HG03558 (cell line): ENCODE results near the gene GRID2IP.
A peak's percentile ranks its signal among the peaks of the same experiment; 100 is the strongest.
"Not testable (repeated sequence)": the region's sequence is repeated elsewhere in the genome, so short reads cannot be mapped to it uniquely, and the experiment has no call there.

Source experiments
- ATAC-seq: cut with Tn5 transposase; IDR thresholded peaks from one replicate; pipeline ENCODE4 v1.9.1; 2021; ENCODE audit warnings: moderate number of reproducible peaks; ENCODE audit not compliant: unreplicated experiment; ENCODE audit errors: extremely low read depth

The GRID2IP gene

DNA sequence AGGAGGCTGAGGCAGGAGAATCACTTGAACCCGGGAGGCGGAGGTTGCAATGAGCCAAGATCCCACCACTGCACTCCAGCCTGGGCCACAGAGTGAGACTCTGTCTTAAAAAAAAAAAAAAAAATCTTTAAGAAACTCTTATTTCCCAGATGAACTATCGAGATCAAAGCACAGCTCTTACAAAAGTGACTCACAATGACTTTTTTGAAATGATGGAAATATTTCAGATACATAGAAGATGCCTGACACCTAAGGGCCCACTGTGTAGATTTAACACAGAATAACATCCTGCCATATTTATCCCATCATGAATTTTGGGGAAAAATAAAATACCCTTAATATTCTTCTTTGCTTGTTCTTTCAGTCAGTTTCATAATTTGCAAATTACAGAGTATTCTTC, 92.6 kb downstream of the GRID2IP start:
- ATAC-seq: not testable (repeated sequence)

DNA sequence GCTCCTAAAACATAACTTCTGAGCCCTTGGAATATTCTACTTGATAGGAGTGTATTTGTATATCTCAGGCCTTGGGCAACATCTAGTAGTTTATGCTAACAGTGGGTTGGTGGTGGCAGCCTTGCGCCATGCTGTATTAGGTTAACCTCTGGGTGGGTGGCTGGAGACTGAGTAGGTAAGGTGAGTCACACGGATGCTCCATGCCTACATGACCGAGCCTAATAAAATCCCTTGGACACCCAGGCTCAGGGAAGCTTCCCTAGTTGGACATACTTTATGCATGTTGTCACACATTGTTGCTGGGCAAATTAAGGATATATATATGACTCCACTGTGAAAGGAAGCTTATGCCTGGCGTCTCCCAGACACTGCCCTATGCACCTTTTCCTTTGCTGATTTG, 97.5 kb downstream of the GRID2IP start:
- no peak for ATAC-seq

DNA sequence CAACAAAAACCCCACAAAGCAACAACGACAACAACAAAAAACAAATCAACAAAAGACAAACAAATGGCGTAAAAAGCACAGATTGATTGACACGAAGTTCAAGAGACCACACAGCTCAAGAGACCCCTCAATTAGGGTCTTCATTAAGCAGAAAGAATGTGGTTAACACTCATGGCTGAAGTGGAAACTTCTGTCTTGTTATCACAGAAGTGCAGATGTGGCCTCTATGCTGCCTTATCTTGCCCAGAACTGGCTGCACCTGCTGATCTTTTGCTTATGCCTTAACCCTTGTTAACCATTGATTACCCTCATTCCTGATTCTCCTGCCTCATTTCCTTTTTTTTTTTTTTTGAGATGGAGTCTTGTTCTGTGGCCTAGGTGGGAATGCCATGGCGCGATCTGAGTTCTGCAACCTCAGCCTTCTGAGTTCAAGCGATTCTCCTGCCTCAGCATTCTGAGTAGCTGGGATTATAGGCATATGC, 100.0 kb downstream of the GRID2IP start:
- ATAC-seq: no peak

DNA sequence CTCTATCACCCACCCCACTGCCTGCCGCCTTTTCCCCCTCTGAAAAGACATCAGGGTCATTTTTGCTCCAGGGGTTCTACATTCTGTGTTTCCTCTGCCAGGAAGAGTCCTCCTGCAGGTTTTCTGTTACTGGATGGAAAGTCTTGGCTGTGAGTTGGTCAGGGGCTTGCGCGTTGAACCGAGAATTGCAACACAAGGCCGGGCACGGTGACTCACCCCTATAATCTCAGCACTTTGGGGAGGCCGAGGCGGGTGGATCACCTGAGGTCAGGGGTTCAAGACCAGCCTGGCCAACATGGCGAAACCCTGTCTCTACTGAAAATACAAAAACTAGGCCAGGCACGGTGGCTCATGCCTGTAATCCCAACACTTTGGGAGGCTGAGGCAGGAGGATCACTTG, 100.7 kb downstream of the GRID2IP start:
- not testable (repeated sequence) for ATAC-seq

DNA sequence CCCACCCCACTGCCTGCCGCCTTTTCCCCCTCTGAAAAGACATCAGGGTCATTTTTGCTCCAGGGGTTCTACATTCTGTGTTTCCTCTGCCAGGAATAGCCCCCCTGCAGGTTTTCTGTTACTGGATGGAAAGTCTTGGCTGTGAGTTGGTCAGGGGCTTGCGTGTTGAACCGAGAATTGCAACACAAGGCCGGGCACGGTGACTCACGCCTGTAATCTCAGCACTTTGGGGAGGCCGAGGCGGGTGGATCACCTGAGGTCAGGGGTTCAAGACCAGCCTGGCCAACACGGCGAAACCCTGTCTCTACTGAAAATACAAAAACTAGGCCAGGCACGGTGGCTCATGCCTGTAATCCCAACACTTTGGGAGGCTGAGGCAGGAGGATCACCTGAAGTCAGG, 101.4 kb downstream of the GRID2IP start:
- ATAC-seq: not testable (repeated sequence)

DNA sequence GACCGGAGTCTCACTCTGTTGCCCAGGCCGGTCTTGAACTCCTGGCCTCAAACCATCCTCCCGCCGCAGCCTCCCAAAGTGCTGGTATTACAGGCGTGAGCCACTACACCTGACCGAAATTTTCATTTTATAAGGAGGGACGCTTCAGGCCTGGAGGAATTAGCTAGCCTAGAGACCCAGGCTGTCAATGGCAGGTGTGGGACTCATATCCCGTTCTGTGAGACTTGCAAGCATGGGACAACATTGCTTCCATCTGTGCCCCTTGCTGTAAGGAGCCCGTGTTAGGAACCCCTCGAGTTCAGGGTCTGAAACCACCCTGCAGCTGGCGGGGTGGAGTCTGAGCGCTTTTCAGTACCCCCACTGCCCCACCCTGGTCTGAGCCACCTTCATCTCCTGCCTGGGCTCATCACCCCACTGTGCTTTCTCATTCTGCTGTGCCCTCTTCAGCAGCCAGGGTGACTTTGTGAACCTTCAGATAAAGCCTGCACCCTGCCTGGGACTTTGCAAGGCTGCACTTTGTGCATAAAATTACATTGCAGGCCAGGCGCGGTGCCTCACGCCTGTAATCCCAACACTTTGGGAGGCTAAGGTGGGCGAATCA, 102.2 kb downstream of the GRID2IP start:
- ATAC-seq: no peak

DNA sequence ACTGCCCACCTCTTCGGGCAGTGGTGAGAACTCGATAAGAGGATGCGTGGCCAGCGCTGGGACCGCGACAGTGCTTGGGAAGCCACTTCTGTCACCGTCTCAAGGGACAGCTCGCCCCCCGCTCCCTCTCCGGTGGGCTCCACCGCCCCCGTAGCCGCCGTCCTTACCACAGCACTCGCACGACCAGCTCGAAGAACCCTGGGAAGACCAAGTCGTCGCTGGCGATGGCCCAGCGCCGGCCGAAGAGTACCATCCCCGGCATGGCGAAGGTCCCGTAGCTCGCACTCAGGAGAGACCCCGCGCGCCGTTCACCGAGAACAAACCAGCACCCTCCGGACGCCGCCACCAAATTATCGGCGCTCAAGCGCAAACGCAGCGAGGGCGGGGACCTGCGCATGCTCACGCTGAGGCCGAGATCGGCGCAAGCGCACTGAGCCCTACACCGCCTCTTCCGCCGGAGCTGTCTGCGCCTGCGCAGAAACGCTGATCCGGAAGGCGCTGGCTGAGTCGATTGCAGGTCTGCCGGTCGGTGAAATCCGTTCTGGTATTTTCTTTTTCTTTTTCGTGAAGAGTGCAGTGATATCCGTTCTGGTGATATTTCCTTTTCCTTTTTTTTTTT, 103.6 kb downstream of the GRID2IP start, which contains the start of gene DAGLB:
DAGLB (minus strand) TSS at position 374 of the 619 bp plus-strand sequence; CDS start at position 262, 112 bp downstream.
- peak; percentile 70 for ATAC-seq
